Hepatocyte (in vitro differentiated cells): ENCODE data around the gene NADSYN1. TPM values are rescaled to one million over a fixed set of nuclear protein-coding genes. Genes with fewer than 3 reads are reported as not detected.

Experiments
- DNase-seq: peaks from one replicate; pipeline ENCODE4 v3.0.0-alpha.2; 2016; ENCODE audit warnings: low spot score
- H2AFZ ChIP-seq: fragments of 200-600 bp; sonication (generic); 2 replicates; pipeline ENCODE4 v1.6.0; 2016; ENCODE audit warnings: antibody characterized with exemption, mild to moderate bottlenecking
- H3K27ac ChIP-seq: fragments of 200-600 bp; sonication (generic); 2 replicates; pipeline ENCODE4 v1.5.1; 2016; ENCODE audit warnings: mild to moderate bottlenecking
- H3K27me3 ChIP-seq: fragments of 200-600 bp; sonication (generic); 2 replicates; pipeline ENCODE4 v1.6.1; 2016
- H3K36me3 ChIP-seq: fragments of 200-600 bp; sonication (generic); replicated peaks from 2 replicates; pipeline ENCODE4 v1.5.1; 2016; ENCODE audit warnings: low read depth; ENCODE audit not compliant: insufficient read depth
- H3K4me1 ChIP-seq: fragments of 200-600 bp; sonication (generic); 2 replicates; pipeline ENCODE4 v1.5.1; 2016; ENCODE audit warnings: mild to moderate bottlenecking, moderate library complexity; ENCODE audit not compliant: insufficient read depth
- H3K4me2 ChIP-seq: fragments of 200-600 bp; sonication (generic); 2 replicates; pipeline ENCODE4 v1.6.0; 2016
- H3K4me3 ChIP-seq: fragments of 200-600 bp; sonication (generic); 2 replicates; pipeline ENCODE4 v1.5.1; 2016; ENCODE audit warnings: mild to moderate bottlenecking
- H3K79me2 ChIP-seq: fragments of 200-600 bp; sonication (generic); 2 replicates; pipeline ENCODE4 v1.6.0; 2017; ENCODE audit warnings: mild to moderate bottlenecking
- H3K9me2 ChIP-seq: fragments of 200-600 bp; sonication (generic); replicated peaks from 2 replicates; pipeline ENCODE4 v1.6.0; 2017; ENCODE audit warnings: mild to moderate bottlenecking; ENCODE audit not compliant: insufficient read depth
- H3K9me3 ChIP-seq: fragments of 200-600 bp; sonication (generic); 2 replicates; pipeline ENCODE4 v1.5.1; 2016; ENCODE audit warnings: low read depth, mild to moderate bottlenecking
- H4K20me1 ChIP-seq: fragments of 200-600 bp; sonication (generic); 2 replicates; pipeline ENCODE4 v1.6.0; 2016; ENCODE audit warnings: mild to moderate bottlenecking; ENCODE audit not compliant: insufficient read depth, poor library complexity, severe bottlenecking
- CTCF ChIP-seq: fragments of 200-600 bp; sonication (generic); IDR thresholded peaks from 2 replicates; pipeline ENCODE4 v1.5.1; 2016; ENCODE audit warnings: antibody characterized with exemption, mild to moderate bottlenecking; ENCODE audit not compliant: poor library complexity
- EZH2 ChIP-seq: fragments of 200-600 bp; sonication (generic); IDR thresholded peaks from 2 replicates; pipeline ENCODE4 v1.6.1; 2016; ENCODE audit warnings: antibody characterized with exemption, mild to moderate bottlenecking, borderline replicate concordance
- EZH2phosphoT487 ChIP-seq: fragments of 200-600 bp; sonication (generic); IDR thresholded peaks from one replicate; pipeline ENCODE4 v1.6.1; 2018; ENCODE audit warnings: antibody characterized with exemption, mild to moderate bottlenecking, low read depth, moderate library complexity; ENCODE audit not compliant: unreplicated experiment, severe bottlenecking
- WGBS: methylation state at CpG from one replicate; pipeline ENCODE4 v1.1.6; 2016; ENCODE audit warnings: low lambda C conversion rate; ENCODE audit errors: missing lambda C conversion rate; 5-methylcytosine and 5-hydroxymethylcytosine counted together
- polyA plus RNA-seq: library from polyadenylated mRNA; unstranded; fragments of >200 nt; fragmentation: Nextera tagmentation; extraction: Ambion mirVana; gene quantifications from 2 replicates; pipeline ENCODE4 v1.2.1, GENCODE V29; 2016
- total RNA-seq: library from RNA; depleted of rRNA; stranded (reverse); fragments of >200 nt; gene quantifications from 2 replicates; pipeline ENCODE4 v1.2.3, GENCODE V29; 2014

NADSYN1 gene
- total and polyA plus RNA-seq, 2 experiments from 2014 or later, result 42.0 to 43.7 TPM

- no peak for TF ChIP-seq CTCF
- no peak for TF ChIP-seq EZH2phosphoT487
- no peak for TF ChIP-seq EZH2
Measured at GRCh38 chr11:71466358-71466757, 13.4 kb downstream of the NADSYN1 start.

GRCh38 chr11:71467164-71467563, 14.2 kb downstream of the NADSYN1 start:
- Histone ChIP-seq H2AFZ (no peak overlapping the region), H3K4me1 (no peaks in the 10 kb centered on the region), H3K9me2 (no peaks in the 10 kb centered on the region), H3K27ac (no peak overlapping the region), H3K4me2 (no peak overlapping the region), H3K36me3 (no peaks in the 10 kb centered on the region), H3K27me3 (no peaks in the 10 kb centered on the region), H3K4me3 (no peak overlapping the region), H3K9me3 (no peaks in the 10 kb centered on the region), H3K79me2 (no peaks in the 10 kb centered on the region), H4K20me1 (no peaks in the 10 kb centered on the region)
- WGBS, result 92% methylated on average over 6 of the region's 6 CpGs
- no peak for DNase-seq
- no peak for TF ChIP-seq EZH2
- no peak for TF ChIP-seq EZH2phosphoT487
- TF ChIP-seq CTCF, result no peak

More at GRCh38 chr11:71466358-71466757, 13.4 kb downstream of the NADSYN1 start:
- no peak overlapping the region for H2AFZ ChIP-seq
- no peaks in the 10 kb centered on the region for H3K9me3 ChIP-seq
- no peak overlapping the region for H3K4me2 ChIP-seq
- no peaks in the 10 kb centered on the region for H3K36me3 ChIP-seq
- H3K27ac ChIP-seq, result no peak overlapping the region
- no peaks in the 10 kb centered on the region for H3K4me1 ChIP-seq
- H3K79me2 ChIP-seq, result no peaks in the 10 kb centered on the region
- no peak for DNase-seq
- no peak overlapping the region for H3K4me3 ChIP-seq
- H3K27me3 ChIP-seq, result no peaks in the 10 kb centered on the region
- 89% methylated on average over 9 of the region's 9 CpGs for WGBS
- H3K9me2 ChIP-seq, result no peaks in the 10 kb centered on the region
- H4K20me1 ChIP-seq, result no peaks in the 10 kb centered on the region

- no peak overlapping the region for H3K4me2 ChIP-seq
- H3K9me2 ChIP-seq, result no peaks in the 10 kb centered on the region
- H3K9me3 ChIP-seq, result no peaks in the 10 kb centered on the region
- no peaks in the 10 kb centered on the region for H3K79me2 ChIP-seq
- no peaks in the 10 kb centered on the region for H3K27me3 ChIP-seq
- DNase-seq, result no peak
- 42% methylated on average over 6 of the region's 6 CpGs for whole genome bisulfite sequencing
- H3K27ac ChIP-seq, result no peak overlapping the region
- H3K36me3 ChIP-seq, result no peaks in the 10 kb centered on the region
- no peaks in the 10 kb centered on the region for H3K4me1 ChIP-seq
- H4K20me1 ChIP-seq, result no peaks in the 10 kb centered on the region
- H3K4me3 ChIP-seq, result no peak overlapping the region
- no peak for TF ChIP-seq EZH2phosphoT487
- no peak for TF ChIP-seq EZH2
- no peak for TF ChIP-seq CTCF
- no peak overlapping the region for H2AFZ ChIP-seq
Measured at GRCh38 chr11:71470946-71471345, 17.9 kb downstream of the NADSYN1 start.

- no peak overlapping the region for H3K4me2 ChIP-seq
- WGBS, result 91% methylated on average over 10 of the region's 10 CpGs
- H3K9me3 ChIP-seq, result no peaks in the 10 kb centered on the region
- H3K9me2 ChIP-seq, result no peaks in the 10 kb centered on the region
- no peak for DNase-seq
- H2AFZ ChIP-seq, result no peak overlapping the region
- no peak overlapping the region for H3K27ac ChIP-seq
- H3K36me3 ChIP-seq, result no peaks in the 10 kb centered on the region
- H3K27me3 ChIP-seq, result no peaks in the 10 kb centered on the region
- H4K20me1 ChIP-seq, result no peaks in the 10 kb centered on the region
- H3K79me2 ChIP-seq, result no peaks in the 10 kb centered on the region
- no peaks in the 10 kb centered on the region for H3K4me1 ChIP-seq
- TF ChIP-seq EZH2phosphoT487 (no peak), CTCF (no peak), EZH2 (no peak)
- H3K4me3 ChIP-seq, result no peak overlapping the region
Measured at GRCh38 chr11:71472357-71472885, 19.4 kb downstream of the NADSYN1 start.
